GM18858 (cell line): ENCODE data around the gene LMBR1.
"Not testable (repeated sequence)": the region's sequence is repeated elsewhere in the genome, so short reads cannot be mapped to it uniquely, and the experiment has no call there.

Experiments used
- ATAC-seq: cut with Tn5 transposase; IDR thresholded peaks from one replicate; pipeline ENCODE4 v1.9.1; 2021; ENCODE audit not compliant: unreplicated experiment

The LMBR1 gene

DNA sequence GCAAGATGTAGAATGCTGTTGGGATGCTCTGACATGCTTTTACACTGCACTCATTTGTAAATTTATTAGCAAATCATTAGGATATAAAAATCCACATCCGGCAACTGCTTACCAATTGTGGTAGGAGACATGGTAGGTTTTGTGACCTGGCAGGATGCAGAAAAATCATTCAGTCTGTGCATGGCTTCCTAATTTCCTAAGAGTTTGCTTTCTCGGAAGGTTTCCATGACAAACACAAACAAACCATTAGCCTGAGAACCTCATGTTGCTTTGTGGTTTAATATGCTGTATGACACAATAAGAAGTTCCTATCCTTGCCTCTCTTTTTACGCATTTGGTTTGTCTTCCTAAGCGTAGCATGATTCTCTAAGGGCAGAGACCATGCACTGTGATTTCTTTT lies 14.7 kb upstream of the LMBR1 start:
- ATAC-seq, result no peak

GRCh38 chr7:156906200-156906649 lies 13.2 kb upstream of the LMBR1 start:
- no peak for ATAC-seq

DNA sequence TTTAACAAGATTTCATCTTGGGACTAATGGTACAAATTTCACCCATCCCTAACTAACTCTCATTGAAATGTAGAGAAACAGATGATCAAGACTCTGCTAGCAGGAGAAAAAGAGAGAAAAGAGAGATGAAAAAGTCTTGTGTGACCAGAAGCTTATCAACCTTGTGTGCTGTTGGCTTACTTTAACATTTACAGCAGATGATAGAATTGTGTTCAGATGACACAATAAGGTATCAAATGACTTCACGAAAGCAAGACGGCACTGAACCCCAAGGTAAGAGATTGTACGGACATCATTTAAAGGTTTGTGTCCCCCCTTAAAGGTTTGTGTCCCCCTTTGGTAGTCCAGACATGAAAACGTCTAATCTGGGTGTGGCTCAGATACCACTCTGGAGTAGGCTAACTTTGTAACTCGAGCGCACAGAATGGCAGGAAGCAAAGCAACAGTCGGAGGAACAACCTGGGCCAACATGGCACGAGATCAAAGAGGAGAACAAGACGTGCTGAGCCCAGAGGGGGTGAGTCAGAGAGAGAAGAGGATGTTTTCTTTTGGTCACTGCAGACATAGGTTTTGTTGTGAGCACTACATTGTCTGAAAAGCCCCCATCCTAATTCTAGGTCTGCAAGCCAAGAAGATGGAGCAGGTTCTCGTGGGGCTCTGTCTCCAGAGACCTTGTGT lies 10.4 kb upstream of the LMBR1 start:
- no peak for ATAC-seq

GRCh38 chr7:156900093-156900492 lies 7.1 kb upstream of the LMBR1 start:
- not testable (repeated sequence) for ATAC-seq

GRCh38 chr7:156898938-156899337 lies 6.0 kb upstream of the LMBR1 start:
- no peak for ATAC-seq

GRCh38 chr7:156897673-156898072 lies 4.7 kb upstream of the LMBR1 start:
- ATAC-seq, result no peak

DNA sequence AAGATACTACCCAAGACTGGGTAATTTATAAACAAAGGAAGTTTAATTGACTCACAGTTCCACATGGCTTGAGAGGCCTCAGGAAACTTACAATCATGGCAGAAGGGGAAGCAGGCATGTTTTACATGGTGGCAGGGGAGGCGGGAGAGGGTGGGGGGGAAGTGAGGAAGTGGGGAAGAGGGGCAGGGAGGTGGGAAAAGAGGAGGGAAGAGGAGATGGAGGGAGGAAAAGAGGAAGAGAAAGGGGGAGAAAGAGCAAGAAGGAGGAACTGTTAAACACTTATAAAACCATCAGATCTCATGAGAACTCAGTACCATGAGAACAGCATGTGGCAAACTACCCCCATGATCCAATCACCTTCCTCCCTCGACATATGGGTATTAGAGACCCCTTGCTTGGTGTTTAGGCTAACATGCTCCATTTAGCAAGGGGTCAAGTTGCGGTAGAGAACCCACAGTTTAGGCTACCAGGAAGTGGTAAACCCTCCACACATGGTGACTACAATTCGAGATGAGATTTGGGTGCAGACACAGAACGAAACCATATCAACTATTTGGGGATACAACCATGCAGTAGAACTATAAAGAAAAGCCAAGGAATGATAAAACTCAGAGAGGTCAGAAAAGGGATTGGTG lies 3.5 kb upstream of the LMBR1 start:
- no peak for ATAC-seq

GRCh38 chr7:156895024-156895780 lies 2.2 kb upstream of the LMBR1 start:
- no peak for ATAC-seq

- ATAC-seq, result peak; percentile 16
Measured at GRCh38 chr7:156892081-156892800, 742 bp downstream of the LMBR1 start.

GRCh38 chr7:156889746-156890145 lies 3.2 kb downstream of the LMBR1 start:
- no peak for ATAC-seq

DNA sequence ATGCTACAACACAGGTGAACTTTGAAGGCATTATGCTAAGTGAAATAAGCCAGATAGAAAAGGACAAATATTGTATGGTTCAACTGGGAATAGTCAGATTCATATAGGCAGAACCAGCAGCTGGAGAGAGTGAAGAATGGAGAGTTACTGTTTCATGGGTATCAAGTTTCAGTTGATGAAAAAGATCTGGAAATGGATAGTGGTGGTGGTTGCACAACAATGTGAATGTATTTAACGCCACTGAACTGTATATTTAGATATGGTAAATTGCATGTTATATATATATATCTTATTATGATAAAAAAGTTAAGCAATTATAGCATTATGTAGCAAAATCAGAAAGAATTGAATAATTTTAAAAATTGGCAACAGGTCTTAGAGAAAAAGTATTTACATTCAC lies 3.9 kb downstream of the LMBR1 start:
- ATAC-seq, result no peak

DNA sequence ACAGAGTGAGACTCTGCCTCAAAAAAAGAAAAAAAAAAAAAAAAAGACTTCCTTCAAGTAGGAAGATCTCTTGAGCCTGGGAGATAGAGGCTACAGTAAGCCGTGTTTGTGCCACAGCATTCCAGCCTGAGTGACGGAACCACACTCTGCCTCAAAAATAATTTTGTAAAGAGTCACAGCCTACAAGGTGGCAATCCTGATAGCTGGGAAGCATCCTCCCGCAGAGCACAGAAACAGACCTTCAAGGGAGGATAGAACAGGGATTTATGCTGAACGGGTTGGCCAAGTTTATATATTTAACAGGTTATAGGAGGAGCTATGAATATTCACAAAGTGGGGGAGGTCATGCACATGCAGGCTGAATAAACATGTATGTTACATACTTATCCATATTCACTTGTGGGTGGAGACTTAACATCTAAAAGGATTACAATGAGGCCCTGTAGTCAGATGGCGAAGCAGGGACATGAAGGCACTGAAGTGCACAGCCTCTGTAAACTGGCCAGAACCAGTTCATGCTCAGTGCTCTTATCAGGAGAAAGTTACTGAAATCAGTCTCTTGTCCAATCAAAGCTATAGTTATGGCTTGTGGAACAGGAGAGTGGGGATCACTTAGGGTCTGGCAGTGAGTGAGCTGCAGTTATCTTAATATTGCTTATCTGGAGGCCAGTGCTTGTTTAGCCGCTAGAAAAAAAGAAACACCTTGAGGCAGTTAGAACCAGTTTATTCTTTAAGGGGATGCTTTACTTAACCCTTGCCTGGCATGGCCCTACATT lies 6.8 kb downstream of the LMBR1 start:
- no peak for ATAC-seq

DNA sequence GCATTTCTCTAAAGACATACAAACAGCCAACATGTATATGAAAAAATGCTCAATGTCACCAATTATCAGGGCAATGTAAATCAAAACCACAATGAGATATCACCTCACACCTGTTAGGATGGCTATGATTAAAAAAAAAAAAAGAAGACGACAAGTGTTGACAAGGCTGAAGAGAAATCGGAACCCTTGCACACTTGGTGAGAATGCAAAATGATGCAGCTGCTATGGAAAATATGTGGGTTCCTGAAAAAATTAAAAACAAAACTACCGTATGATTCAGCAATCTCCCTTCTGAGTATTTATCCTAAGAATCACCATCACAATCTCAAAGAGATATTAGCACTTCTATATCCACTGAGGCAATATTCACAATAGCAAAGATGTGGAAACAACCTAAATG lies 11.3 kb downstream of the LMBR1 start:
- no peak for ATAC-seq

- ATAC-seq, result no peak
Measured at GRCh38 chr7:156875766-156876165, 17.2 kb downstream of the LMBR1 start.

DNA sequence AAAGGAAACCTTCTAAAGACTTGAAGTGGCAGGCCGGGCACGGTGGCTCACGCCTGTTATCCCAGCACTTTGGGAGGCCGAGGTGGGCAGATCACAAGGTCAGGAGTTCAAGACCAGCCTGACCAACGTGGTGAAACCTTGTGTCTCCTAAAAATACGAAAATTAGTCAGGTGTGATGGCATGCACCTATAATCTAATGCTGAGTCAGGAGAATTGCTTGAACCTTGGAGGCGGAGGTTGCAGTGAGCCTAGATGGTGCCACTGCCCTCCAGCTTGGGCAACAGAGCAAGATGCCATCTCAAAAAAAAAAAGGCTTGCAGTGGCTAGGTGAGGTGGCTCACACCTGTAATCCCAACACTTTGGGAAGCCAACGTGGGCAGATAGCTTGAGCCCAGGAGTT lies 24.6 kb downstream of the LMBR1 start:
- ATAC-seq, result not testable (repeated sequence)

DNA sequence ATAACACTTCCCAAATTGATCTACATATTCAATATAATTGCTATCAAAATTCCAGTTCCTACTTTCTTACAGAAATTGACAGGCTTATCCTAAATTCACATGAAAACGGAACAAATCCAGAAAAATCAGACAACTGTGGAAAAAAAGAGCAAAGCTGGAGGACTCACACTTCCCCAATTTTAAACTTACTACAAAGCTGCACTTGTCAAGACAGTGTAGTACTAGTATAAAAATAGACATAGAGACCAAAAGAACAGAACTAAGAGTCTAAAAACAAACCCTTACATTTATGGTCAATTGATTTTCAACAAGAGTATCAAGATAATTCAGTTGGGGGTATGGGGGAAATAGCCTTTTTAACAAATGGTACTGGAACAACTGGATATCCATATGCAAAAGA lies 27.5 kb downstream of the LMBR1 start:
- ATAC-seq, result peak; percentile 66

DNA sequence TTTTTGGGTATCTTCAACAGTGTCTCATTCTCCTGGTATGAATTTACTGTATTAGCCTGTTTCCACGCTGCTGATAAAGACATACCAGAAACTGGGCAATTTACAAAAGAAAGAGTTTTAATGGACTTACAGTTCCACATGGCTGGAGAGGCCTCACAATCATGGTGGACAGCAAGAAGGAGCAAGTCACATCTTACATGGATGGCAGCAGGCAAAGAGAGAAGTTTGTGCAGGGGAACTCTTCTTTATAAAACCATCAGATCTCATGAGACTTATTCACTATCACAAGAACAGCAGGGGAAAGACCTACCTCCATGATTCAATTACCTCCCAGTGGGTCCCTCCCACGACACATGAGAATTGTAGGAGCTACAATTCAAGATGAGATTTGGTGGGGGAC lies 31.0 kb downstream of the LMBR1 start:
- not testable (repeated sequence) for ATAC-seq

- no peak for ATAC-seq
Measured at GRCh38 chr7:156861212-156861611, 31.8 kb downstream of the LMBR1 start.

- ATAC-seq, result not testable (repeated sequence)
Measured at GRCh38 chr7:156860099-156860498, 32.9 kb downstream of the LMBR1 start.

DNA sequence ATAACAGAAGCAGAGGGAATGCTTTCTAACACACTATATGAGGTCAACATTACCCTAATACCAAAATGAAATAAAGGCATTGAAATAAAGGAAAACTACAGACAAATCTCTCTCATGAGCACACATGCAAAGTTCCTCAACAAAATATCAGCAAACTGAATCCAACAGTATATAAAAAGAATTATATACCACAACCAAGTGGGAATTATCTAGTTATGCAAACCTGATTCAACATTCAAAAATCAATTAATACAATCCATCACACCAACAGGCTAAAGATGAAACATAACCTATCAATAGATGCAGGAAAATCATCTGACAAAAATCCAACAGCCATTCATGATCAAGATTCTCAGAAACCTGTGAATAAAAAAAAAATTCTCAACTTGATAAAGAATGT lies 34.5 kb downstream of the LMBR1 start:
- no peak for ATAC-seq

DNA sequence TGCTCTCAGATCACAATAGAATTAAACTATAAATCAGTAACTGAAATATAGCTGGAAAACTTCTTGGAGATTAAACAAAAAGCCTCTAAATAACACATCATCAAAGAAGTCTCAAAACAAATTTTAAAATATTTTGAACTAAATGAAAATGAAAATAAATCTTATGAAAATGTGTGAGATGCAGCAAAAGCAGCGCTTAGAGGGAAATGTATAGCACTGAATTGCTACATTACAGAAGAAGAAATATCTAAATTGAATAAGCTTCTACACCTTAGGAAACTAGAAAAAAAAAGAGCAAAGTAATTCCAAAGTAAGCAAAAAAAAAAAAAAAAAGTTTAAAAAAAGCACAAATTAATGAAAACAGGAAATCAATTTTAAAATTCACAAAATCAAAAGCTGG lies 35.2 kb downstream of the LMBR1 start:
- ATAC-seq, result no peak
